HG02973 (cell line): Measurements from ENCODE around the gene IFNA5.

Source experiments
- ATAC-seq: cut with Tn5 transposase; IDR thresholded peaks from one replicate; pipeline ENCODE4 v1.9.1; 2021; ENCODE audit warnings: moderate library complexity; ENCODE audit not compliant: unreplicated experiment

IFNA5 gene

DNA sequence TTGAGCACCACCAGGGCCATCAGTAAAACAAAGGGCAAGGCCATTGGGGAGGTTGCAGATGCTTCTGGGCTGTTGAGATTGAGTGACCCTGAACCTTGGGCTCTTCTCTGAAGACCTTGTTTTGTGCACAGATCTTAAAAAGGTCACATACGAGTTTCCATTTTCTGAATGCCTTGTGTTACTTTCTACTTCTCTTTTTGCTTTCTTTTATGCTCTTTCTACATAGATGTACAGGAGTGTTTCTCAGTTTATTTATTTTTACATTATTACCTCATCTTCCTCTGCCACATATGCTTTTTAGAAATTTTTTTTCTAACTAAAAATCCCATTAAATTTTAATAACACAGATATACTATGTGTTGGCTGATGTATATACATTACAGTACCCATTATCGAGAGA lies at the start of gene IFNA5:
TSS of gene IFNA5 (minus strand) at position 101 of the 400 bp plus-strand sequence. CDS start at position 44, 57 bp downstream.
- no peak for ATAC-seq

DNA sequence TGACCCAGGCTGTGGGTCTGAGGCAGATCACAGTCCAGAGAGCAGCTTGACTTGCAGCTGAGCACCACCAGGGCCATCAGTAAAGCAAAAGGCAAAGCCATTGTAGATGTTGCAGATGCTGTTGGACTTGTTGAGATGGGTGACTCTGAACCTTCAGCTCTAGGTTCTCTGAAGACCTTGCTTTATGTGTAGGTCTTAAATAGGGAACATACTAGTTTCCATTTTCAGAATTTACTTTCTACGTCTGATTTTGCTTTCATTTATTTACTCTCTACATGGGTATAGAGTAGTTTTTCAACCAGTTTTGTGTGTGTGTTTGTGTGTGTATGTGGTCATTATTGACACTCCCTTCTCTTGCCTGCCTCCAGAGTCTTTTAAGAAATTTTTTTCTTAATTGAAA lies 45.7 kb upstream of the IFNA5 start, which contains the start of gene IFNA6:
TSS of gene IFNA6 (minus strand) at position 101 of the 400 bp plus-strand sequence. CDS start at position 101, 0 bp downstream.
- ATAC-seq: no peak

GRCh38 chr9:21348430-21348970 lies 43.4 kb upstream of the IFNA5 start:
- ATAC-seq: no peak

DNA sequence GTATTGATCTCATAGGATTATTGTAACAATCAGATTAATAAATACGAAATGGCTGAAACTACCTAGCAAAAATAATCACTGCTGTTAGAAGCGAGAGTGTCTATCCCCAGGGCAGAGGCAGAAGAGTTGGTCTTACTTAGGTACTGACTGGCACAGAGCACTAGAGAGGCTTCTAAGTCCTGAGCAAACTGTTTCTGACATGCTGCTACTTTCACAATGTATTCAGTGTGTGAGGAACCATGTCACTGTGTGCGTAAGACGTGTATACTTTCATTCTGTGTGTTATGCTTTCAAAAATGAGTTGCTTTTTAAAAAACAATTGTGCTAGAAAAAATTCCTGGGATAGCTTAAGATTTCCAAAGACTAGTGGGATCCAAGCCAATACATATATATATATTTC lies 35.6 kb upstream of the IFNA5 start:
- no peak for ATAC-seq

DNA sequence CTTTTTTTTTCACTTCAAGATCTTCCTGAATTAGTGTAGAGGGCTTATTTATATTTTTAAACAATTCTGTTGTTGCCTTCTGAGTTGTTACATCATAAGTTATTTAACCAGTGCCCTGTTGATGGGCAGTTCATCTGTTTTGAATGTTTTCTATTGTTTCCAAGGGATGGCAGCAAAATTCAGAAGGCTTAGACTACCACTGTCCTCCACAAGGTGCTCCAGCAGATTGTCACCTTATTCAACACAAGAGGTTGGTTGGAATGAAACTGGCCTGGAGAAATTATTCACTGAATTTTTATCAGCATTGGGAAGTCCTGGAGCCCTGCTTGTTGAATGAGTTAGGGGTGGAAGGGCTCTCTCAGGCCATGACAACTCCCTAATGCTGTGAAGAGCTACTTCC lies 31.3 kb upstream of the IFNA5 start:
- ATAC-seq: no peak

DNA sequence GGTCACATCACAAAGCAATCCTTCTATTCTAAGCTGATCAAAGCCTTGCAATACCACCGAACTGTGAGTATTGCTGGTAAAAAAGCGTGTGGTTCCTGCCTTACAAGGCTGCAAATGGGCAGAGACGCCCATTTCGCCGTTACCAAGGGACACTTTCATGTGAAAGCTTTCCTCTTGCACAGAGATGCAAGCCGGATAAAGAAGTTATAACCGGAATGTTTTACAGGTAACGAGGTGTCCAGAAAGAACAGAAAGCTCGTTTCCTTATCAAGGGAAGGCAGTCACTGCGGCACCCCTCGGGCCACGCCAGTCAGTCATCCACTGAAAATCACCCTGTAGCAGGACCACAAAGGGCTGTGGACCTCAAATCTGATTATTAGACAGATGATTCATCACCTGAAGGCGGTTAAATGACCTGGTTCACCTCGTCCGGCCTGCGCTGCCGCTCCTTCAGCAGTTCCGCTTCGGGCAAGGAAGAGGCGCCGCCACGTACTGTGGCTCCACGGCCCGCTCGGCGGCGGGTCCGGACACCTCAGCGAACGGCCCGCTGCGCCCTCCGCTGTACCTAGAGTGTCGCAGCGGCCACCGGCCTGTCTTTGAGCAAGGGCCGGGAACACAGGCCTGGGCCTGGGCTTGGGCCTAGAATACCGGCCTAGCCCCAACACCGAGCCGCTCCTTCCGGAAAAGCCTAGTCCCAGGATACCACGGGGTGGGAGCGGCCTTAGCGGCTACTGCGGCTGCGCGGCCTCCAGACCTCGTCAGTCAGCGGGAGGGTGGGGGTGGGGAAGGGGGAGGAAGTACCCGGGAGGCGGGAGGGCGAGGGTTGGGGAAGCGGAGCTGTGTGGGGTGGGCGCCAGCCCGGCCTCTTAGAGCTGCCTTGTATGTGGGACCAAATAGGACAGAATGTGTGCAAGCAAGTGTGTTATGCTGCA lies 29.9 kb upstream of the IFNA5 start, which contains the start of gene KLHL9:
TSS of gene KLHL9 (minus strand) at position 704 of the 932 bp plus-strand sequence. CDS start at position 159, 545 bp downstream.
- ATAC-seq: peak; percentile 88

GRCh38 chr9:21333226-21333625 lies 28.1 kb upstream of the IFNA5 start:
- ATAC-seq: no peak

- ATAC-seq: no peak
These were observed 26.7 kb upstream of the IFNA5 start for GRCh38 chr9:21331676-21332402.

GRCh38 chr9:21326526-21327139 lies 21.5 kb upstream of the IFNA5 start:
- peak; percentile 76 for ATAC-seq

- ATAC-seq: no peak
These were observed 18.9 kb upstream of the IFNA5 start for GRCh38 chr9:21324047-21324446.

DNA sequence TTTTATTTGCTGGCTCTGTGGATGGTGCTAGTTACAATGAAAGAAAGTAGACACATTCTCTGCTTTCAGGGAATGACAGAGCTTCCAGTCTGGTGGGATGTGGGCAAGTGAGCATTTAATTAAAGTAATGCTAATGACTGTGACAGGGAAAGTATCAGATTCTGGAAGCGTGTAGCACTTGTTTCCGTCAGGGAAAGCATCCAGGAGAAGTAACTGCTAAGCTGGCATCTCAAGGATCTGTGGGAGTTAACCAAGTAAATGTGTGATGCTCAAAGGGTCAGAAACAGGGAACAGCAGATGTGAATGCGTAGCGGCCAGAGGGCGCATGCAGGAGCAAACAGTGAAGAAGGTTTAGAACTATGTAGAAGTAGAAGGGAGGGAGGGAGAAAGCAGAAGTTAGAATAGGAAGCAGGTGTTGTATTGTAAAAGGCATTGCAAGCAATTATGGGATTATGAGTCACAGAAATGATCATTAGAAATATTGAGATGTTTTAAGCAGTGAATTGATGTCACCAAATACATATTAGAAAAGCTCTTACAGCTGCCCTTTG lies 17.9 kb upstream of the IFNA5 start:
- ATAC-seq: no peak

- ATAC-seq: no peak
These were observed 15.4 kb upstream of the IFNA5 start for GRCh38 chr9:21320465-21320864.

- peak; percentile 78 for ATAC-seq
These were observed 13.1 kb upstream of the IFNA5 start for GRCh38 chr9:21317956-21318923.

- ATAC-seq: no peak
These were observed 11.7 kb upstream of the IFNA5 start for GRCh38 chr9:21316860-21317259.

DNA sequence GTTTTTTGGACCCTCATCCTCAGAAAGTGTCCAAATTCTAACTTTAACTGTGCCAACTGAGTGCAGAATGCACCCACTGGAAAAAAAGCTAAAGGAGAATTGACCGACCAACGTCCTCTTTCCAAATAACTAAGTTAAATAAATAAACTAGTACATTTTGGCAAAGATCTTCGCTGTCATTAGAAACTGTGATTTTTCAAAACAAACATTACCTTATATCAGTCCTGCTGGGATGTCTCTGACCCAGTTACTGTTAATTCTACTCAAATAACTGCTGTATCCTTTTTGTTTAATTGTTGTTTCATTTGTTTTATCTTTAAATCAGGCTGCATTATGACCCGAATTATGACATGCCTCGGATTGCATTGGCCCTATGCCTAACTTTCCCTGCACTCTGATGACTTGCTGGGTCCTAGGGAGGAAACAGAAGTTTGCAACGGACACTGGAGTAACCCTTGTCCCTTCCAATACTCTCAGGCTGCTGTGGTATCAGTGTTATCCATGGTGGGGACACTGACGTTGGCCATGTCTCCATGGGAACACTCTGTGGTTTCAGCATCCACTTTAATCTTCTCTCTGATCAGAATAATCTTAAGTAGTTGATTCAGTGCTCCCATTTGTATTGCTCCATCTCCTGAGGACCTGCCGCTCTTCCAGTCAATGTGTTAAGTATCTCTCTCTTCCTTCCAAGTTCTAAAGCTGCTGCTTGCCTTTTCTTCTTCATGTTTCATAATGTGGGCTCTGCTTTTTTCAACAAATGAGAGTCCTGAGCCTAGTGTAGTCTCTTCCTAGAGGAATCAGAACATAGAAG lies 11.1 kb upstream of the IFNA5 start:
- ATAC-seq: no peak

- no peak for ATAC-seq
These were observed 9.0 kb upstream of the IFNA5 start for GRCh38 chr9:21314152-21314551.

GRCh38 chr9:21311889-21312288 lies 6.8 kb upstream of the IFNA5 start:
- no peak for ATAC-seq

GRCh38 chr9:21295992-21296391 lies 9.1 kb downstream of the IFNA5 start:
- ATAC-seq: no peak
